SK-N-SH (cell line): Measurements from ENCODE around the gene NR6A1.

Source experiments
- EP300 ChIP-seq, 2 experiments: IDR thresholded peaks; 2 replicates each; pipeline versions ENCODE4 v1.4.0 to v1.6.1; 2012; ENCODE audit warnings: borderline replicate concordance in 1 of 2, low read depth in 1 of 2, low read length in 1 of 2
- FOXM1 ChIP-seq: IDR thresholded peaks from 2 replicates; pipeline ENCODE4 v1.4.0; 2012; ENCODE audit warnings: low read depth, mild to moderate bottlenecking
- MXI1 ChIP-seq: IDR thresholded peaks from 2 replicates; pipeline ENCODE4 v1.6.1; 2012; ENCODE audit warnings: mild to moderate bottlenecking, low read depth, low read length, improper control_type of control experiment
- POLR2AphosphoS5 ChIP-seq: IDR thresholded peaks from 2 replicates; pipeline ENCODE4 v1.6.1; 2012; ENCODE audit warnings: low read depth, low read length
- RCOR1 ChIP-seq: fragments of 150-350 bp; IDR thresholded peaks from 2 replicates; pipeline ENCODE4 v1.6.1; 2017; ENCODE audit warnings: antibody characterized with exemption, low read length
- SIN3A ChIP-seq: IDR thresholded peaks from 2 replicates; pipeline ENCODE4 v1.6.1; 2012; ENCODE audit warnings: low read depth, mild to moderate bottlenecking, low read length, moderate library complexity, borderline replicate concordance
- TAF1 ChIP-seq: IDR thresholded peaks from 2 replicates; pipeline ENCODE4 v1.6.1; 2012; ENCODE audit warnings: low read depth, mild to moderate bottlenecking, low read length, moderate library complexity, borderline replicate concordance
- TEAD4 ChIP-seq: IDR thresholded peaks from 2 replicates; pipeline ENCODE4 v1.4.0; 2012; ENCODE audit warnings: mild to moderate bottlenecking, borderline replicate concordance; ENCODE audit not compliant: insufficient read depth
- YY1 ChIP-seq: IDR thresholded peaks from 2 replicates; pipeline ENCODE4 v1.4.0; 2012; ENCODE audit warnings: low read depth, mild to moderate bottlenecking
- TF ChIP-seq, protein P1 (sequence below): fragments of 200-600 bp; sonication (generic); IDR thresholded peaks from 2 replicates; pipeline ENCODE4 v1.6.1; 2017; ENCODE audit warnings: antibody characterized with exemption, mild to moderate bottlenecking, moderate library complexity
- TF ChIP-seq, protein P2 (sequence below): IDR thresholded peaks from 2 replicates; pipeline ENCODE4 v1.4.0; 2012; ENCODE audit warnings: low read depth

DNA sequence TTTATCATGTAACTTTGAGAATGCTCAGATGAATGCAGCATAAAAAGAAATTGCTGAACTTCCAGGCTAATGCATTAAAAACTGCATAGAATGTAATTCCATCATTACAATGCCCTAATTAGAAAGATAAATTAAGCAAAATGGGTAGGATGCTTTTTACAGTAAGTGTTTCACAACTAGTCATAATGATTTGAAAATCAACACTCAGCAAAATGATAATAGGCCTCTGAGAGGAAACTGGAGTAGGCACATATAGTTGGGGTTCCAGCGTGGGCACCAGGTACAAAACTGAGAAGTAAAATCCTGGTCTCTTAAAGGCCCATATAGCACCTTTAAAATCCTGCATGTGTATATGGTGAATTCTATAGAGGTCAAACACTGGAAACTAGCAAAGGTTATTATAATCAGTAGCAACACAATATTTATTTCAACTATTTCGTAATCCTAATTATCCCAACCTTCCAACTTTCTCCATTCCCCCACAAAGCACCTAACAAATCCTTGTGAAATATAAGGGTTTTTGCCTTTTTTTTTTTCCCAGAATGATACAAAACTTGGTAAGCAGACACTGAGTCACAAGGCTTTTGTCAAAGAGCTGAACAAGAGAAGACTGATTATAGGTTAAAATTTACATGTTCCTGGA, 155.9 kb downstream of the NR6A1 start:
- TF ChIP-seq, protein P1, sequence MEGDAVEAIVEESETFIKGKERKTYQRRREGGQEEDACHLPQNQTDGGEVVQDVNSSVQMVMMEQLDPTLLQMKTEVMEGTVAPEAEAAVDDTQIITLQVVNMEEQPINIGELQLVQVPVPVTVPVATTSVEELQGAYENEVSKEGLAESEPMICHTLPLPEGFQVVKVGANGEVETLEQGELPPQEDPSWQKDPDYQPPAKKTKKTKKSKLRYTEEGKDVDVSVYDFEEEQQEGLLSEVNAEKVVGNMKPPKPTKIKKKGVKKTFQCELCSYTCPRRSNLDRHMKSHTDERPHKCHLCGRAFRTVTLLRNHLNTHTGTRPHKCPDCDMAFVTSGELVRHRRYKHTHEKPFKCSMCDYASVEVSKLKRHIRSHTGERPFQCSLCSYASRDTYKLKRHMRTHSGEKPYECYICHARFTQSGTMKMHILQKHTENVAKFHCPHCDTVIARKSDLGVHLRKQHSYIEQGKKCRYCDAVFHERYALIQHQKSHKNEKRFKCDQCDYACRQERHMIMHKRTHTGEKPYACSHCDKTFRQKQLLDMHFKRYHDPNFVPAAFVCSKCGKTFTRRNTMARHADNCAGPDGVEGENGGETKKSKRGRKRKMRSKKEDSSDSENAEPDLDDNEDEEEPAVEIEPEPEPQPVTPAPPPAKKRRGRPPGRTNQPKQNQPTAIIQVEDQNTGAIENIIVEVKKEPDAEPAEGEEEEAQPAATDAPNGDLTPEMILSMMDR: no peak
- TF ChIP-seq TAF1: no peak
- TF ChIP-seq FOXM1: no peak
- TF ChIP-seq MXI1: no peak
- TF ChIP-seq, protein P2, sequence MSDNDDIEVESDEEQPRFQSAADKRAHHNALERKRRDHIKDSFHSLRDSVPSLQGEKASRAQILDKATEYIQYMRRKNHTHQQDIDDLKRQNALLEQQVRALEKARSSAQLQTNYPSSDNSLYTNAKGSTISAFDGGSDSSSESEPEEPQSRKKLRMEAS: no peak
- no peak for TF ChIP-seq EP300 (IDR thresholded peaks at IDR 0.05; ENCODE audit: borderline replicate concordance in 1 of 2, low read depth in 1 of 2, low read length in 1 of 2)
- TF ChIP-seq TEAD4: no peak
- no peak for TF ChIP-seq YY1
- no peak for TF ChIP-seq RCOR1
- TF ChIP-seq POLR2AphosphoS5: no peak
- TF ChIP-seq SIN3A: no peak
